Hepatic stellate cell (primary cell): ENCODE results near the gene NEBL.
"Not testable (repeated sequence)": the region's sequence is repeated elsewhere in the genome, so short reads cannot be mapped to it uniquely, and the experiment has no call there.

Experiments used
- DNase-seq: peaks from one replicate; pipeline ENCODE4 v3.0.0; 2011; ENCODE audit warnings: low spot score

NEBL gene, protein sequence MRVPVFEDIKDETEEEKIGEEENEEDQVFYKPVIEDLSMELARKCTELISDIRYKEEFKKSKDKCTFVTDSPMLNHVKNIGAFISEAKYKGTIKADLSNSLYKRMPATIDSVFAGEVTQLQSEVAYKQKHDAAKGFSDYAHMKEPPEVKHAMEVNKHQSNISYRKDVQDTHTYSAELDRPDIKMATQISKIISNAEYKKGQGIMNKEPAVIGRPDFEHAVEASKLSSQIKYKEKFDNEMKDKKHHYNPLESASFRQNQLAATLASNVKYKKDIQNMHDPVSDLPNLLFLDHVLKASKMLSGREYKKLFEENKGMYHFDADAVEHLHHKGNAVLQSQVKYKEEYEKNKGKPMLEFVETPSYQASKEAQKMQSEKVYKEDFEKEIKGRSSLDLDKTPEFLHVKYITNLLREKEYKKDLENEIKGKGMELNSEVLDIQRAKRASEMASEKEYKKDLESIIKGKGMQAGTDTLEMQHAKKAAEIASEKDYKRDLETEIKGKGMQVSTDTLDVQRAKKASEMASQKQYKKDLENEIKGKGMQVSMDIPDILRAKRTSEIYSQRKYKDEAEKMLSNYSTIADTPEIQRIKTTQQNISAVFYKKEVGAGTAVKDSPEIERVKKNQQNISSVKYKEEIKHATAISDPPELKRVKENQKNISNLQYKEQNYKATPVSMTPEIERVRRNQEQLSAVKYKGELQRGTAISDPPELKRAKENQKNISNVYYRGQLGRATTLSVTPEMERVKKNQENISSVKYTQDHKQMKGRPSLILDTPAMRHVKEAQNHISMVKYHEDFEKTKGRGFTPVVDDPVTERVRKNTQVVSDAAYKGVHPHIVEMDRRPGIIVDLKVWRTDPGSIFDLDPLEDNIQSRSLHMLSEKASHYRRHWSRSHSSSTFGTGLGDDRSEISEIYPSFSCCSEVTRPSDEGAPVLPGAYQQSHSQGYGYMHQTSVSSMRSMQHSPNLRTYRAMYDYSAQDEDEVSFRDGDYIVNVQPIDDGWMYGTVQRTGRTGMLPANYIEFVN

DNA sequence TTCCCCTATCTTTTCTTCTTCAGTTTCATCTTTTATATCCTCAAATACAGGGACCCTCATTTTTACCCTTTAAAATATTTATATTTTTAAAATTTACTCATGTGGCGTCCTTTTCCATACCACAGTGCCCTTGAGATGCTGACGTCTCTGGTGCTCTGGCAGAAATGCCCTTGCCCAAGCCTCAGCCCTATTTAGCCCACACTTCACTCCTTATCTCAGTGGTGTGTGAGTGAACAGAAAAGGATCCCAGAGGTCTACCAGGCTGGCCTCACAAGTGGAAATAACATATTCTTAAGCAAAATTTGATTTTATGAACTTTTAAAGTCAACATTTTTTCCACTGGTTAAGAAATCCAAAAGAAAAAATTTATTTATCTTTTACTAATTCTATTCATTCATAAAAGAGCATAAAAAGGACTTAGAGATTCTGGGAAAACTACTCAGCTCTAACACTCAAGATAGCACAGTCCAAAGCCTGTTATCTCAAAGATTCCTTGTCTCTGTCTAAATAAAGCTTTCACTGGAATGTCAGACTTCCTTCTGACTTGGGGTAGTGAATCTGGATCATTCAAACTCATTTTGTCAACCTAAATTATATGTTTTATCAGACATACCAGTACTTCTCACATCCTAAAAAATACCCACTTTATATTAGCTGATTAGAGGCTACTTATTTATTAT is at the start of gene NEBL:
NEBL (minus strand) TSS at position 166 of the 680 bp plus-strand sequence; CDS start at position 60, 106 bp downstream.
- no peak for DNase-seq

DNA sequence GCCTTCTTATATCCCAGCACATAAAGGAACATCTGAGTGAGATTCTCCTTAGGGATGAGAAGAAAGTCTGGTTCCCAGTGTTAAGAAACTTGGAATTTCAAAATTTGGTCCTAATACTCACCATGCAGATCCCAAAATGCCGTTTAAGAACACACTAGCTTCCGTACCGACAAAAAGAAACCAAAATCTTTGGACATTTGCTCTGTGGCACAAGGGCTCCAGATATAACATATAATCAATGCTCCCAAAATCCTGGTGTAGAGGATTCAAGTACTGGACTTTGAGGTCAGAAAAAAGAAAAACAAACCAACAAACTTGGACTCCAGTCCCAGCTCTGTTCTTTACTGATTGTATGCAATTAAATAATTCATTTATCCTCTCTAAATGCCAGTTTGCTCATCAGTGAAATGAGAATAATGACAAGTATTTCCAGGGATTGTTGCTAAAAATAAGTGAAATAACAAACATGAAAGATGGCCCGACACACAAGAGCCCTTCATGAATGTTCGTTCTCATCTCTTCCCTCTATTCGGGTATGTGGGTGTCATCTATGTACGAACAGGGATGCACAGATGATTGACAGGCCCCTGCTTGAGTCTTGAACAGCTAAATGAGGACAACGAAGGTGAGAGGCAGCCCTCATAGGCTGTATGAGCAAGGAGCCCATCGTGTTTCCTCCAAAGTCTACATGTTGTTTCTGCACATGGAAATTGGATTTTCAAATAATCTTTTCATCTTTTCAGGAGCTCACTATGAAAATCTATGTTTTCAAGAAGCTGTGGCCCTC is 48.6 kb upstream of the NEBL start:
- no peak for DNase-seq

DNA sequence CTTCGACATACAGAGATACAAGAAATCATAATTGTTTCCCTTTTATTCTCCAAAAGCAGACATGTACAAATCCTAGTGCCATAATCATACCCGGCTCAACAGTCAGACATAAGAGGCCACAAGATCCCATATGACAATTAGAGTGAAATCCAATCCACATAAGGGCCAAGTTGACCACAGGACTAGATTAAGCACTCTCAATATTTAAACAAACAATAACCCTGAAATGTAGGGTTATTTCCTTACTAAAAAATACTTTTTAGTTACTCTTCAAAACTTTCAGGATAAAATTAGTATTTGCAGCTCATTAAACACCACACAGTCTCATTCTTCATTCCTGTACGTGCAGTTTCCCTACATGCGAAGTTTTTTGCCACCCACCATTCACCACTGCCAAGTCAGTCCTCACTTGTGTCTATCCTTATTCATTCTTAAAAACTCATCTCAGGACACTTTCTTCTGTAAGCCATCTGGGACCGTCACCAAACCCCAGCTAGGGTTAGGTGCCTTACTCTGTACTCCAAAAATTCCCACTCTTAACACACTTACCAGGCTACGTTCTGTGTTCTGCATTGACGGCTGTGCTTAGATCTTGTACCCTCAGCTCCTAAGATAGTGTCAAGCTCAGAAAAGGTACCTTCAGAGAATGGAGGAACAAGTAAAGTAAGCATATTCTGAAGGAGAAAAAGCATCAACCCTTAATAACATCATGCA is 47.8 kb upstream of the NEBL start:
- DNase-seq, result no peak

DNA sequence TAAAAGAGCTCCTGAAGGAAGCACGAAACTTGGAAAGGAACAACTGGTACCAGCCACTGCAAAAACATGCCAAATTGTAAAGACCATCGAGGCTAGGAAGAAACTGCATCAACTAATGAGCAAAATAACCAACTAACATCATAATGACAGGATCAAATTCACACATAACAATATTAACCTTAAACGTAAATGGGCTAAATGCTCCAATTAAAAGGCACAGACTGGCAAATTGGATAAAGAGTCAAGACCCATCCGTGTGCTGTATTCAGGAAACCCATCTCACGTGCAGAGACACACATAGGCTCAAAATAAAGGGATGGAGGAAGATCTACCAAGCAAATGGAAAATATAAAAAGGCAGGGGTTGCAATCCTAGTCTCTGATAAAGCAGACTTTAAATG is 42.3 kb upstream of the NEBL start:
- not testable (repeated sequence) for DNase-seq

DNA sequence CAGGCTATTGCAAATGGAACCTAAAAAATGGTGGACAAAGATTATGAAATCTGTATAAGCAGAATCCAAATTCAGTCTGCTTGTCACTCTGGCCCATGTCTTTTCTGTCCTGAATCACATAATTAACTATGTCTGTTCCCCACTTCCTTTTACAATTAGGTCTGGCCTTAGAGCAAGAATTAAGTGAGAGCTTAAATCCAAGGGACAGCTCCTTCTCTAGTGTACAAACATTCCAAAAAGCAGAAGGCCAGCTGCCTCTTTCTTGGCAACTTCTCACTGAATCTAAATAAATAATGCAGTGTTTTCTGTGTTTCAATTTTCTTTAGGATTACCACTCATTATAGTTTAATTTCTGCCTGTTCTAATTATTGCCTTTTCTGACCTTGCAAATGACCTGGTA is 39.3 kb upstream of the NEBL start:
- DNase-seq, result no peak

DNA sequence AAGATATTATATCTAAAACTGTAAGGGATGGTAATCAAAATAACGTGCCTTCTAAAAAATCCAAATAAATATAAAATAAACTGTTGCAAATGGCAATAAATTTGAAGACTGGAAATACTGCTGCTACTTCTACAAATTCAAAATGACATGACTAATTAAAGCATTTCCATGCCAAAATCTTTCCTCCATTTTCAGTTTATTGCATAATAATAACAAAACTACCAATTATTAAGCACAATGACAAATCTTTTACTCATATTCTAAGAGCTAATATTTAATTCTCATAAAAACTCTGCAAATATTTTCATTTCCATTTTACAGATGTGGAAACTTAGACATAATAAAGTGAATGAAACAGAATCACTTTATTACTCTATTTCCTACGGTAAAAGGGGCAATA is 38.8 kb upstream of the NEBL start:
- no peak for DNase-seq

DNA sequence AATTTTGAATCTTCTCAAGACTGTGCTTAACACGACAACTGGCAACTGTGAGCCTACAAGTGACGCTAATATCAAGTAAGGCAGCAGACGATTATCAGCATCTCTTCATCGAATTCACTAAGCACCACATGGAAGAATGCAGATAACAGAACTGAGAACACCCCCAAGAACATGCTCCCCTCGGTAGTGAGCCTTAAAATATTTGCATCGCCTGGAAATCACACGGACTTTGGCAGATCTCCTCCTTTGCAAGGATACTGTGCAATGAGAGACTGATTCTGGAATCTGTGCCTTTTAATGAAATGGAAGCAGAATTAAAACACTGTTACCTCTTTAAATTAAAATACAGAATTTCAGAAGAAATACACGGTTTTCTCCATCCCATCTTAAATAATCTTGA is 38.2 kb upstream of the NEBL start:
- DNase-seq, result no peak

DNA sequence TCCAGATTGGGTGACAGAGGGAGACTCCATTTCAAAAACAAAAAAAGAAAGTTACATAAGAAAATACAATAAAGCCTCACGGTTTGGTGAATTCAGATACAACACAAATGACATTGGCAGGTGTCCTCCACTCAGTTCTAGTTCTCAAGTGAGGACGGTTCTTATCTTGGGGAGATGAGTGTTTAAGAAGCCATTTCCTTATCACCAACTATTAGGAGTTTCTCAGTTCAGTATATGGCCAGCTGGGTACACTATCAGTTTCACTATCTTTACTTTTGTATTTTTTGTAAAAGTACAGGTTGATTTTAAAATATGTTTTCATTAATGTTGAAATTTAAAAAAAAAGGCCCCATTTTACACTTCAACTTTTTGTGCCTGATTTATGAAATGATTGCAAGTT is 36.6 kb upstream of the NEBL start:
- no peak for DNase-seq

DNA sequence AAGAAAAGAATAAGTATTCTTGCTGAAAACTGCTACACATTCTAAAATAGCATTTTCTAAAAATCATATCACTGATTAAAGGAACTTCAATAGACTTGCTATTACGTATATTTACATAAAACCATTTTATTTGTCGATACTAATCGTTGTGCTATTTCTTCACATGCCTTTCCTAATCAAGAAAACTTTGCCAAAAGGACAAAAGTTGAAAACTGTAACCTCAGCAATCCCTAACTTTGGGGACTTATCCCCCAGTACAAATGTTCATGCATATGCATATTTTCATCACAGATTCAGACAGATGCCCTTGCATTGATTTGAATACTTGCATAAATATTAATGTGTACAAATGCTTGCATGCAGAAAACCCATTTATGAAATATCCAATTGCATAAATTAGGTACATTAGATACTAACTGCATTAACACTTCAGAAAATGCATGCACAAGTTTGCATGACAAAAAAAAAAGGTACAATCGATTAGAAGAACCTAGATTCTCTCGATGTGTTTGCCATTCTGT is 35.6 kb upstream of the NEBL start:
- DNase-seq, result no peak

DNA sequence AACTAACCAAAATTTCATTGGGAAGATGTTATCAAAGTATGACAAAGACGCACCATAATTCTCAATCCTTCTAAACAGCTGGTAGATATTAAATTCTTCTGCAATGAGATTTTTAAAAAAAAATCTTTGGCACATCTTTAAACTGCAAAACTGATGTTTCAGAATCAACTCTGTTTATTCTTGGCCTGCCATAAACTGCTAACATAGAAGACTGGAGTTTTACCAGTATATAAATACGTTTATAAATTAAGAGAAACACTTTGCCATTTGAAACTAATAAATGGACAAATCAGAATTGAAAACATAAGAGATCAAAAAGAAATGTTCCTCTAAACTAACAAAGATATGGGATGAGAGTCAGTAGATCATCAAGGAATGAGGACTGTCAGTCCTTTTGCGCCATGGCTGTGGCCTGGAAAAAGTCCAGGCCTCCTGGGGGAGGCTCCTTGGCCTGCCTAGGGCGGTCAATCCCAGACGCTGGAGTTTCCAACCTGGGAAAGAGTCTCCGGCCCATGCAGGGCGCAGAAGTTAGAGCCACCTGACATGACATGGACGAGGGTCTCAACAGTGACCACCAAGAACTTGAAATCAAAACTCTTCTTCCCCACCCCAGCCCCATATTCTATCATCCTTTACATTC is 34.2 kb upstream of the NEBL start:
- no peak for DNase-seq

DNA sequence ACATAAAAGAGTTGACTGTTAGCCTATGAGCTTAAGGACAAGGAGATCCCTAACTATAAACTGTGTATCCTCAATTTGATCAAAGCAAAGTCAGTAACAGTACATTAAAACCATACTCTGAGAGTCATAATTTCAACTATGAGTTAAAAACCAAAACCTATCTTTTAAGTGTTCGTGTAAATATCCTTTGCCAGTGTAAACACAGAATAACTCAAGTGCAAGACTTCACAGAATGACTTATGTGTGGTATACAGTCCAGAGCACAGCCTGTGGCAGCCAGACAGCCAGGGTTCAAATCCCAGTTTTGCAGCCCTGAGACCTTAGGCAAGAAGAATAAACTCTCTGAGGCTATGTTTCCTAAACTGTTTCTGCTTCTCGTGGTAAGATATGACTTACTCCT is 30.3 kb upstream of the NEBL start:
- DNase-seq, result no peak

DNA sequence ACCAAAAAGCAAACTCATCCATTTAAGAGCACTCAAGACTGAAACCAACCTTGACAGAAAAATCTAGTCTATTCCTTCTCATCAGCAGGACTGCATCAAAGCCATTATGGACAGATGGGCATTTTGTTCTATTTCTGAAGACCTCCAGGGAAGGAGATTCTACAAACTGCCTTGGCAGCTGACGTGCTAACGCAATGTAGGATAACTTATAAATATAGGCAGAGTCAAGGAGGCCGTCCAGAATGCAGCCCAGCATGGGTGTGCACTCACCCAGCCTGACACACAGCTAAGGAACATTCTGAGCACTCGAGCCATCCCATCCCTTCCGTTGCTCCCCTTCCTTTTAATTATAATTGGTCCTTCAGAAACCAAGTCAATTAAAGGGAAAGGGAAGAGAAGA is 25.3 kb upstream of the NEBL start:
- DNase-seq, result no peak

DNA sequence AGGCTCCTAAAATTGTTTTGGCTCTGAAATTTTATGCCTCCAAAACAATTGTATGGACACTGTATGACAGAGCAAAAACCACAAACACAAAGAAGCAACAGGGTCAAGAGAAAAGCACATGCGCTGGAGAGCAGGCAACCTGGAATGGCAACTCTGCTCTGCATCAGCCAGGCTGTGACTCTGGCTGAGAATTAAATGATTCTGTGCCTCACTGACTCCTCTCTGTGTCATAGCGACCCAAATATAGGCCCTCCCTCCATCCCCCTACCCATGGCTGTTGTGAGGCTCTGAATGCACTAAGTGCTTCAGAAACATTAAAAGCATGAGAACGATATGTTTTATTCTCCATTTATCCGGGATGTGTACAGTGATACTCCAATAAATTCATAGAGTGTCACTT is 24.9 kb upstream of the NEBL start:
- no peak for DNase-seq

DNA sequence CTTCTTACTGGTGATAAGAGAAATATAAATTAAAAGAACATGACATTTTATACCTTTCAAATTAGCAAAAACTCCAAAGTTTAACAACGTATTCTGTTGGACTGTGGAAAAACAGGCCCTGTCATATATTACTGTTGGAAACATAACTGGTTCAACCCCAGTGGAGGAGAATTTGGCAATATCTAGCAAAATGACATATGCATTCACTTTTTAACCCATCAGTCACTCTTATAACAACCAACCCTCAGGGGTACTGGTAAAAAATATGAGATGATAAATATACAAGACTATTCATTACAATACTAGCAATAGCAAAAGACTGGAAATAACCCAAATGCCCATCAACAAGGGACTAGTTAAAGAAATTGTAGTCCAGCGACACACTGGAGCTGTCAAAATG is 22.9 kb upstream of the NEBL start:
- DNase-seq, result no peak

DNA sequence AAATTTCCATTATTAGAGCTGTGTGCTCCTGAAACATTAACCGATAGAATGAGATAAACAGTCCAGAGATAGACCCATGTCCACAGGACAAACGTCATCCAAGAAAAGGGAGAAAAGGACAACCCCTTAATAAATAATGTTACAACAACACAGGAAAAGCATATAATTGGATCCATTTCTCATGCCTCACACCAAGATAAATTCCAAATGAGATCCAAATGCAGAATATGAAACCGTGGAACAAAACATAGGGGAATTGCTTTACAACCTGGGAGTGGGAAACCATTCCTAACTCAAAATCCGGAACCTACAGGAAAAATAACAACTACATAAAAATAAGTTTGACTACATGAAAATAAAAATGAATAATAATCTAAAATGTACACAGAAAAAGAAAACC is 22.4 kb upstream of the NEBL start:
- DNase-seq, result no peak

DNA sequence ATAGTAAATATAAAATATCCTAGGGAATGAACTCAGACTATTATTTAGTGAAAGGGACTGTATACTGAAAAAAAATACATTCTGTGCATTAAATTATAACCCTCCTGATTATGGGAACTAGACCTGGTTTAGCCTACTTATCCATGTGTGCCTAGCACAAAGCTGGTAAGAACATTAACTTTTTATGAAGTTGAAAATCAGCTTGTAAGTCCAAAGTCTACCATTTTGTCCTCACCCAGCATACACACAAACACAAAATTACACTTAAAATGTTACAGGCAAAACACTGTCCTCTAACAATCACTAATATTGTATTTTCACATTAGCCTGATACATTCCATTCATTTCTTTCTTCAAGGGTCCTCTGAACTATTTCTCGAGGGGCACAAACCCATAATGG is 19.9 kb upstream of the NEBL start:
- no peak for DNase-seq

DNA sequence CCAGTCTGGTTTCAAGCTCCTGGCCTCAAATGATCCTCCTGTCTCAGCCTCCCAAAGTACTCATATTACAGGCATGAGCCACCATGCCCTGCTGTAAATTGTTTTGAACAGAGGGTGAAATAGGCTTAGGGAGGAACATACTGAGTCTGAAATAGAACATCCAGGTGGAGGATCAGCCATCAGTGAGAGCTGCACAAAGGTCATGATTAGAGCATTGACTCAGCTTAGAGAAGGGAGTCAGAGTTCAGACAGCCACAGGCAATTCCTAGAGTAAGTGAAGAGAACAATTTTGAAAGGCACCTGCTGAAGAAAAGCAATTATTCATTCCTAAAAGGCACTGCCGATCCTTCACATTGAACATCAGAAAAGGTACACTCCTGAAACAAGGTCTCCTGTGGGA is 15.9 kb upstream of the NEBL start:
- DNase-seq, result no peak

DNA sequence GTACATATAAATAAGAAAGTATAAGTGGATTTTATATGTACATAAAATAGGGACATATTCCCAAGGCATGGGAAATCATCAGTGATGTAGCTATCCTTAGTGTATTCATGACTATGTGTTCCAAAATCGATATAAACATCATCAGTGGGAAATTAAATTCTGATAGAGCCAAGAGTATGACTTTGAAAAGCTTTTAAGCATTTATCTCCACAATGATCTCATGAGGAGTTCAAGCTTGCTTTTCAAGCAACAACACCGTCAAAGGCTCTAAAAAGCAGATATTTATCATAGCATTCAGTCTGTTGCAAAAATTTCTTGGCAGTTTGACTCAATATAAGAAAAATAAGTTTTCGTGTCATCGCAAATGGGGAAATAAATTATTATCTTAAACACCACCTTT is 14.5 kb upstream of the NEBL start:
- DNase-seq, result no peak

DNA sequence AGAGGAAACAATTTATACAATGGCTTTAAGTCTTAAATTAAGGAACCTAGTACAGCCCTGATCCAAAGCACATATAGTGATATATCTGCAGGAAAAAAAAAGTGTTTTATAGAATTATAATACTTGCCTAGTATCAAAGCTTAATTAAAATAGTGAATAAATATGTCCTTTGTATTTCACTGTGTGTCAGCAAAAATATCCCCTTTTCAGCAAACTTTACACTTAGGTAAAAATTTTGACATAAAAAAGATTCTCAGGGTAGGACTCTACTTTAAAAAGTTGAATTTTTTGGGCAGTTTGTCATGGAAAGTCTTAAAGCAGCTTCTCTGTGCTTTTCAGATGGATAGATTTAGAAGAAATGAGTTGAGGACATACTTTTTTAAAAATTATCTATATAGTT is 12.7 kb upstream of the NEBL start:
- DNase-seq, result no peak

DNA sequence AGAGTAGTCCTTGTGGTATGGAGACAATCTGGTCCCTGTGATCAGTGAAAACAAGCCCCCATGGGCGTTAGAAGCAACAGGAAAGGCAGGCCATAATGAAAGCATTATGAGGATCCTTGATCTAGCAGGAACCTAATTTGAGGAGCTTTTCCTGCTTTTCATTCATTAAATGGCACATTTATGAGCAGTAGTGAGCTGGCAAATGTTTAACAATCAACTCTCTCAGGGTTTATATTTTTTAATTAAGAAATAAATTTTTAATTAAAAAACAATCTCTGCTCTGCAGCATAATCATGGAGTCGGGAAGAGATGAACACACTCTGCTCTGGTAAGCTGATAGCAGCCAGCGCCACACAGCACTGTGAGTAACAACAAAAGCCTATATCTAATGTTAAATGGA is 11.3 kb upstream of the NEBL start:
- DNase-seq, result no peak
